ENCODE results near the gene NUP214.
"Not testable (repeated sequence)": the region's sequence is repeated elsewhere in the genome, so short reads cannot be mapped to it uniquely, and the experiment has no call there.

Gene NUP214

DNA sequence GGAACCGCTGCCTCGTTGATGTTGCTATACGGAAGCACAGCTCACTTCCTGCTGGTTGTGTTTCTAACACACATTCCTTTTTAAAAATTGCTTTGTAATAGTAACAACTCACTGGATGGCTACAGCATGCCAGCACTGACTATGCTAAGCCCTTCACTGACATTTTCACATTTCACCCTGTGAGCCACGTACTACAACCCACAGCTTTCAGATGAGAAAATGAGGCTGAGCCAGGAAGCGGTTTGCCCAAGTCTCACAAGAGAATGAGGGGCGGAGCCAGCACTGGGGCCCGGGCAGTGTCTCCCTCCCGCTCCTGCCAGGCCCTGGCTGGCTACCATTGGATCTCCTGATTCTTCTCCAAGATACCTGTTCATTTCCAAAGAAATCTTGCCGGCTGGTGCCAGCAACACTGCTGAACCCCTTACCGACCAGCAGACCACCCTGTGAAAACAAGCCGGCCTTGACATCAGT lies 112.6 kb downstream of the NUP214 start:
- DNase-seq, result peak; percentile 81

DNA sequence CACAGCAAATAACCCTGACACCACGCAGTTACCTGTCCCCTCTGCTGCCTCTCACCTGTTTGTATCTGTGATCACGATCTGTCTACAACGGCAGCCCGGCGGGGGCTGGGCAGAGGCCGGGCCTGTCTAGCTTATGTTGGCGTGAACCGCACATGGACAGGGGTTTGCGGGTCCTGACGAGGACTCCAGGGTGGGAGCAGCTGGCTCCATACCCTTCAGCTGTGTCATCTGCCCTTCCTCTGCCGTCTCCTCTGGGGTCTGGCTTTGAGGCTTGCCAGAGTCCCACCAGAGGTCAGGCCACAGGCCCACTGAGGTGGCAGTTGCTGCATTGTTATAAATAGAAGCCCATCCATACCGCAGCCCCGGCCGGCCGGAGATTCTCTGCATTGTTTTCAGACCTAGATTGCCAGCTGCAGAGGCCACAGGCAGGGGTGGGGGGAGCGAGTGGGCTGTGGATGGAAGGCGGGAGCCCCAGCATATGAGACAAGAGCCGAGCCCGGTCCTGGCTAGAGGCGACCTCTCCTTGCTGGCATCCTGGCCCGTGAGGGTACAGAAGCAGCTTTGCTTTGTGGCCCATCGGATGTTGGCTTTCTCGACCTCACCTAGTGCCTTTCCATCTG lies 113.1 kb downstream of the NUP214 start:
- no peak for DNase-seq

DNA sequence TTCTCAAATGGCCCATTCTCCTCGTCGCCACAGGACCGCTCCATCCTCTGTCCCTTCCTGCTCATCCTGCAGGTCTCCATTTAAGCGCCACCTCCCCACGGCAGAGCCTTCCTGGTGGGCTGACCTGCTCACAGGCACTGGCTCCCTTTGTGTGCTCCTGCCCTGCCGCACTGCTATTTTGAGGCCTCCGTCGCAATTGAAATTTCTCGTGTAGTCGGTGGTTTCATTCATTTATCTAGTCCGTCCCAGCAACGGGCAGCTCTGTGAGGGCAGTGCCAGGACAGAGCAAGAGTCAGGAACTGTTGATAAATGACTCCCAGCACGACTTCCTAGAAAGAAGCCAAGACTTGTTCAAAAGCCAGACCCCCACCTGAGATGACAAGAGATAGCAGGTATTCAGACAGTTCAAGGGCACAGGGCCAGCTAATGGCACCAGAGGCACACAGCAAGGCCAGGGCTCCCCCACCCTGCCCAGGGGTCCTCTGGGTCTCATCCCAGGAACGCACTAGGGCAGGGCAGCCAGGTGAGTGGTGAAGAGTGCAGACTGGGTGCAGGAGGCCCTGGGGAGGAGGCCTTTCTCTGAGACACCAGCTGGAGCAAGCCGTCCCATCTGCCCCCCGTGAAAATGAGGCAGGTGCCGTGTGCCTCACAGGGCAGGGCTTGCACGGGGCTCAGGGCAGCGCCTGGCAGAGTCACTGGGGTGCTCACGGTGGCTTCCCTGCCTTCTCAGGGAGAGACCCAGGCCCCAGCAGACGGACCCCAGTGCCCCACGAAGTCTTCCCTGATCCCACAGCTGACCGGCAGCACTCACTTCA lies 114.0 kb downstream of the NUP214 start:
- DNase-seq, result no peak

DNA sequence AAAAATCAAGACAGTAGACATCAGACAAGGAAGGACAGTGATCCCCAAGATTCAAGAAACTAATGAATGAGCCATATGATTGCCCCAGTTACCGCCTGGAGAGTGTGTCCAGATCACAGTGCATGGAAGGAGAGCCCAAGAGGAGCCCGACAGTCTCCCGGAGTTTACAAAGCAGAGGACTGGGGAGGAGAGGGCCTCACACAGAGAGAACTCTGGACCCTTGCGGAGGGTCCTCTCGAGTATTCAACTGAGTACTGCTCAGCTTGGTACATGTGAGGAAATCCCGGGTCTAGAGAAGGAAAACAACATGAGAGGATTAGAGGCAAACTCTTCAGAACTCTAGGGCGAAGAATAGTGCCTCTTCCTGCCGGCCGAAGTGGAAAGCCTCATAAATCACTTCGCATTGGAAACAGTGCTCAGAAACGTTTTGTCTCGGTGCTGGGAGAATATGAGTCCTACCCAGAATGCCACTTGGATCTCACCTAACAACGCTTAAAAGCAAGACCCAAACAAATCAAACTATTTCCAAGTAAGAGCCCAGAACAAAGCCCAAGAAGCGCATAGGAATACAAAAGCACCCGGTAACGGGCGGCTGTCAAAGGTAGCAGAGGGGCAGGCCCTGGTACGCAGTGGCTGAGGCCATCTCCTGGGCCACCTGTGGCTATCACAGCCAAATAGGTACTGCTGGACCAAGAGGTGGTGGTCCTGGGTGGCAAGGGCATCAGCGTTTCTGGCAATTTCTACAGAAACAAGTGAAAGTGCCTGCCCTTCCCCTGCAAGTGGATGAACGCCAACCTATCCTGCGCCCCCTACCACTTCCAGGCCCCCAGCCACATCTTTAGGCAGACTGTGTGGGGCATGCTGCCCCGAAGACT lies 114.9 kb downstream of the NUP214 start:
- no peak for DNase-seq

- not testable (repeated sequence) for DNase-seq
These were observed 118.9 kb downstream of the NUP214 start for GRCh38 chr9:131244331-131244730.

- no peak for DNase-seq
These were observed 121.2 kb downstream of the NUP214 start for GRCh38 chr9:131246618-131247017.

GRCh38 chr9:131252120-131252519 lies 126.7 kb downstream of the NUP214 start:
- DNase-seq, result no peak

DNA sequence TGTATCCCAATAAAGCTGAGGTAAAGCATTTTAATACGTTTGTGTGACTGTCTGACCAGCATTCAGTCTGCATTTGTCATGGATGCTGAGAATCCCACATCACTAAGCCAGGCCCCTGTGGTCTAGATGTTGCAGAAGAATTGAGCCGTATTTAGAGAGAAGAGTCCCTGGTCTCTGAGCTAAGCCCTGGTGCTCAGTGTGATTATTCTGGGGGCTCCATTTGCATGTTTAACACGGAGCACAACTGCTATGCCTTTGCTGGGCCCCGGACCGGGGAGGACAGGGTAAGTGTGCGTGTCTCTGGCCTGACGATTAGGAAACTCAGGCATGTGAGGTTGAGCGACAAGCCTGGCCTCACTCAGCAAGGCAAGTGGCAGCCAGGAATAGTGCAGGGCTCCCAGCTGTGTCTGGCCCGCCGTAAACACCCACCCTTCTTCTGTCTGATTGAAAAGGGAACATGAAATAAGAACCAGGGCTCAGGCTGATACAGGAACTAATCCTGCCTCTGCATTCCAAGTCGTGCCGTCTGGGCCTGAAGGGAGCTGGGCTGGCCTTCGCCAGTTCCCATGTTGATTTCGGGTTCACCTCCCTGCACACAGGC lies 128.6 kb downstream of the NUP214 start:
- no peak for DNase-seq

GRCh38 chr9:131254626-131255025 lies 129.2 kb downstream of the NUP214 start:
- DNase-seq, result no peak

DNA sequence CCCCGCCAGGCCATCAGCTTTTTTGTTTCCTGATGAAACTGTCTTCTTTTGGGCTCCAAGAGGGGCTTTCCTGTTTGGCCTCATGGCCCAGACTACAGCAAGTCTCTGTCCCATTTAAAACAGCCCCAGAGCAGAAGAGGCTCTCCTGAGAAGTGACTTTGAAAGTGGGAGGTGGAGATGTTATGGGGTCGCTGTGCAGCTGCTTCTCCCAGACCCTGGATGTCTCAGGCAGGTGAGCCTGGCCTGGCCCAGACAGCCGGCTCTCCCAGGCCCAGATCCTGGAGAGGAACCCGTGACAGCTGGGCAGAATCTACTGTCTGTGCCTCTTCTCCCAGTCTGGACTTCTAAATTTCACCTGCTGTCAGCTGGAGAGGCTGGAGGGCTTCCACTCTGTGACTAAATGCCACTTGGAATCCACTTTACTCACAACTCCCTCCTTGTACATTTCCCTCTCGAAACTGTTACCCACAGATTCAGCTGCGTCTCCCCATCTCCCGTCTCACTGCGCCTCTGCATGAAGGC lies 130.4 kb downstream of the NUP214 start:
- no peak for DNase-seq

GRCh38 chr9:131257266-131258025 lies 132.1 kb downstream of the NUP214 start:
- DNase-seq, result no peak

DNA sequence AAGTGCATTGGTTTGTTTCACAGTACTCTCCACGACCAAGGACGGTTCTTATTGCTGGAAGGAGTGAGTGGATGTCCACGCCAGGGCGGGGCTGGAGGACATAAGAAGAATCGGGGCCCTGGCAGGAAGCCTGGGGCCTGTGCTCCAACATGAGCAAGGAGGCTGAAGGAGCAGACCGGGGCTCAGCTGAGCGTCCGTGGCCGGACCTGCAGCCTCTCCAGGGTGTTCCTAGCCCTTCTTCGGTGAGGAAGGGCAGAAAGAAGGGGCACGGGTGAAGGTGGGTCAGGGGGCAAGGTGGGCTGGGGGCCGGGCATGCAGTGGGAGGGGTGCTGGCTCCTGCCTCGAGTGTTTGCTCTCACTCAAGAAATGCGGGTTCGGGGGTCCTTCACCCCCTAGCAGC lies 132.8 kb downstream of the NUP214 start:
- DNase-seq, result no peak

GRCh38 chr9:131258698-131259431 lies 133.5 kb downstream of the NUP214 start:
- DNase-seq, result no peak

DNA sequence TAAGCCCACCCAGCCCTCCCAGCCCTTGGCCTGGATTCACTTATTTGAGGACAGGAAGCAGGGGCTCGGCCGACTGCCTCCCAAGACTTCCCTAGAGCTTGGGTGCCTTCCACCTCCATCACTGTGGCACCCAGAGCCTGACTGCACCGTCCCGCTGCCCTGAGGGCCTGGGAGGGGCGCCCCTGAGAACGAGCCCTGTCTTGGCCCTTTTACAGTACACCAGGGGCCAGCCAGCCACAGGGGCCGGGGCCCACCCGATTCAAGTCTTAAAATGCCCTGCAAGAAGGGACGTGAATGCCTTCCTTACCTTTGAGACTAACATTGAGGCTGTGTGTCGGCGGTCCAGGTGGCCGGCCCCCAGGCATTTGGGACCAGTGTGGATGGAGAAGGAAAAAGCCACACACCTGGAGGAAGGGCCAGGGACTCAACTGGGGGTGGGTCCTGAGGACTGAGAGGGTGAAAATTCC lies 134.1 kb downstream of the NUP214 start:
- no peak for DNase-seq

DNA sequence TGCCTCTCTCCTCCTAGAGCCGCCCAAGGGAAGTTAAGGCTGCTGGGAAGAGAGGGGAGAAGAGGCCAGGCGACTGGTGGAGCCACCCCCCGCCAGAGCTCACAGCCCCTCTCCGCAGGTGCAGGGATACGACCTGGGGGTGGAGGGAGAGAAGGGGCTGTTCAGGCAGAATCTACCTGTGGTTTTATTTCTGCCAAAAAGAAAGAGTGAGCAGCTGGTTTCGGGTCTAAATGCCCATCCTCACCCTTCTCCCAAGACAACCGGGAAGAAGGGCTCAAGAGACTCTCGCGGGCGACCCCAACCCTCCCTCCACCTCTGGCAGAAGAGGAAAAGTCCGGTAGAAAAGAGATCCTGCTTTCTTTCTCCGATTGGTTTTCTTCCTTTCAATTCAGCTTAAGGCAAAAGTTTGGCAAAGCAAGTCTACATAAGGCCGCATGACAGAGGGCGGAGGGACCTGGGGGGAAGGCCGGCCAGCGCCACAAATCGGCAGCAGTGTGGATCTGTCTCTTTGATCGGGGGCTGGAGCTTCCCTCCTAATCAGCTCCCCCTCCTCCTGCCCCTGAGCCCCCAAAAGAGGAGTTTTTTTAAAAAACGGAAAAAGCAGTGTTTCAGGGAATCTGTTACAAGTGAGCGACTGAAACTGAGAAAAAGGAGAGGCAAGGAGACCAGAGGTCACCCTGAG lies 134.7 kb downstream of the NUP214 start:
- no peak for DNase-seq

GRCh38 chr9:131260751-131261452 lies 135.5 kb downstream of the NUP214 start:
- no peak for DNase-seq

DNA sequence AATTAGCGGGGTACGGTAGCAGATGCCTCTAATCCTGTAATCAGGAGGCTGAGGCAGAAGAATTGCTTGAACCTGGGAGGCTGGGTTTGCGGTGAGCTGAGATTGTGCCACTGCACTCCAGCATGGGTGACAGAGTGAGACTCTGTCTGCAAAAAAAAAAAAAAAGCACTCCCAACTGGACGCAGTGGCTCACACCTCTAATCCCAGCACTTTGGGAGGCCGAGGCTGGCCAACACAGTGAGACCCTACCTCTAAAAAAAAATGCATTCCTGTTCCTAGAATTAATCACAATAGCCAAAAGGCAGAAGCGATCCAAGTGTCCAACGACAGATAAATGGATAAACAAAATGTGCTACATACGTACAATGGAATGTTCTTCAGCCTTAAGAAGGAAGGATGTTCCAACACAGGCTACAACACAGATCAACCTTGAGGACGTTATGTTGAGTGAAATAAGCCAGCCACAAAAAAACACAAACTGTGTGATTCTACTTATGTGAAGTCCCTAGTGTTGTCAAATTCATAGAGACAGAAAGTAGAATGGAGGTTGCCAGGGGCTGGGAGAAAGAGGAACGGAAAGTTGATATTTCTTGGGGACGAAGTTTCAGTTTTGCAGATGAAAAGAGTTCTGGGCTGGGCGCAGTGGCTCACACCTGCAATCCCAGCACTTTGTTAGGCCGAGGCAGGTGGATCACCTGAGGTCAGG lies 137.1 kb downstream of the NUP214 start:
- DNase-seq, result no peak

GRCh38 chr9:131263033-131263343 lies 137.6 kb downstream of the NUP214 start:
- not testable (repeated sequence) for DNase-seq

DNA sequence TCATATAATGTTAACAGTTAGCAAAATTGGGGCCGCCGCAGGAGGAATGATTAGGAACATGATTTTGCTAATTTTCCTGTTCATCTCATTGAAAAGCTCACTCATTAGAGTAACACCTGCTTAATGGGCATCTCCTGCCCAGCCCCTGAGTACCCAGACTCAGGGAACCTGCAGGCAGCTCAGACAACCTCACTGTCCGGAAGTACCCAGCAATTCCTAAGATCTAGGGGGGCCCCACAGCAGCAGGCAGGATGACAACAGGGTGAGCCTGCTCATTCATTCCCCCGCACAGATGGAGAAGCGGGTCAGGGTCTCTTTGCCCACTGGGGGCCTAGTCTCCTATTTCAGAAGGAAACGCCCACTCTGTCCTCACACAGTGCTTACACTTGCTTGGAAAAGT lies 138.3 kb downstream of the NUP214 start:
- DNase-seq, result no peak
